A673 (cell line): ENCODE measurements around the gene TRERF1. TPM values are rescaled to one million over a fixed set of nuclear protein-coding genes. Genes with fewer than 3 reads are reported as not detected.

Source experiments
- BruUV-seq: library from RNA; stranded (reverse); fragments of 400-500 nt; replicated peaks from 2 replicates; lab custom pipeline; 2021; lab: Mats Ljungman, UMichigan
- CTCF ChIA-PET: fragments of 300-600 bp; sonication (Branson Sonifier 250); formaldehyde crosslinking; loops from one replicate; lab custom pipeline; 2022; ENCODE audit warnings: antibody characterized with exemption; lab: Charles Lee
- POLR2A ChIA-PET: fragments of 300-600 bp; sonication (Branson Sonifier 250); formaldehyde crosslinking; loops from one replicate; lab custom pipeline; 2022; ENCODE audit warnings: antibody characterized with exemption; ENCODE audit not compliant: low non-redundant PET; lab: Charles Lee
- DNase-seq: peaks from one replicate; pipeline ENCODE4 v3.0.0-alpha.2; 2015; ENCODE audit warnings: low spot score
- H3K27ac ChIP-seq: fragments of 200-600 bp; sonication (generic); 2 replicates; pipeline ENCODE4 v1.5.1; 2016; ENCODE audit warnings: mixed run types, low read depth, mild to moderate bottlenecking, mixed read lengths, antibody characterized with exemption, low read length; ENCODE audit not compliant: poor library complexity, severe bottlenecking
- H3K27me3 ChIP-seq: fragments of 200-600 bp; sonication (generic); replicated peaks from 2 replicates; pipeline ENCODE4 v1.6.1; 2017; ENCODE audit warnings: mixed run types, low read depth, mild to moderate bottlenecking, mixed read lengths, antibody characterized with exemption, low read length; ENCODE audit not compliant: insufficient read depth, poor library complexity
- H3K36me3 ChIP-seq: fragments of 200-600 bp; sonication (generic); 2 replicates; pipeline ENCODE4 v1.6.1; 2016; ENCODE audit warnings: mixed run types, mild to moderate bottlenecking, mixed read lengths, antibody characterized with exemption, low read length; ENCODE audit not compliant: insufficient read depth, poor library complexity, severe bottlenecking
- H3K4me1 ChIP-seq: fragments of 200-600 bp; sonication (generic); 2 replicates; pipeline ENCODE4 v1.6.1; 2017; ENCODE audit warnings: mixed run types, mild to moderate bottlenecking, mixed read lengths, antibody characterized with exemption, low read length; ENCODE audit not compliant: insufficient read depth, poor library complexity, severe bottlenecking
- H3K4me3 ChIP-seq: fragments of 200-600 bp; sonication (generic); 2 replicates; pipeline ENCODE4 v1.5.1; 2016; ENCODE audit warnings: low read depth, mixed run types, mild to moderate bottlenecking, mixed read lengths, low read length; ENCODE audit not compliant: poor library complexity, severe bottlenecking
- H3K9me3 ChIP-seq: fragments of 200-600 bp; sonication (generic); 2 replicates; pipeline ENCODE4 v1.6.1; 2016; ENCODE audit warnings: mixed run types, low read depth, mild to moderate bottlenecking, mixed read lengths, antibody characterized with exemption, low read length; ENCODE audit not compliant: poor library complexity, severe bottlenecking
- CTCF ChIP-seq: fragments of 300-800, 200-600 bp; sonication (generic); conservative IDR thresholded peaks from 2 replicates; pipeline ENCODE4 v1.5.1; 2017; ENCODE audit warnings: low read depth, mild to moderate bottlenecking, antibody characterized with exemption, low read length, moderate library complexity, mixed read lengths
- EZH2 ChIP-seq: fragments of 200-600 bp; sonication (generic); IDR thresholded peaks from 2 replicates; pipeline ENCODE4 v1.6.1; 2017; ENCODE audit warnings: borderline replicate concordance, low read depth, mild to moderate bottlenecking, mixed read lengths, antibody characterized with exemption, low read length; ENCODE audit not compliant: poor library complexity, severe bottlenecking
- intact Hi-C: fragments of 100-400 bp; cut with micrococcal nuclease; formaldehyde crosslinking; loops from one replicate; pipeline ENCODE4 v1.10.0; 2022; ENCODE audit not compliant: unreplicated experiment
- total RNA-seq: library from RNA; stranded (reverse); gene quantifications from 2 replicates; pipeline ENCODE4 v1.2.3, GENCODE V29; 2021

TRERF1 gene
- total RNA-seq, 1 experiment from 2014 or later = 9.5 TPM

GRCh38 chr6:42227173-42227850, 224.4 kb downstream of the TRERF1 start:
- DNase-seq = no peak
- BruUV-seq = no TSS peak
- no peak for TF ChIP-seq CTCF
- no peak for TF ChIP-seq EZH2
- intact Hi-C loops = no loop called here
- Histone ChIP-seq H3K9me3 (no peaks in the 10 kb centered on the region), H3K4me3 (no peak overlapping the region), H3K36me3 (no peaks in the 10 kb centered on the region), H3K27me3 (no peaks in the 10 kb centered on the region), H3K4me1 (no peaks in the 10 kb centered on the region), H3K27ac (no peak overlapping the region)
- ChIA-PET POLR2A (no interaction called here), CTCF (no interaction called here)

GRCh38 chr6:42226645-42227143, 225.0 kb downstream of the TRERF1 start:
- DNase-seq = no peak
- intact Hi-C loops = no loop called here
- no TSS peak for BruUV-seq
- H3K4me1 ChIP-seq = no peaks in the 10 kb centered on the region
- H3K27ac ChIP-seq = no peak overlapping the region
- no peaks in the 10 kb centered on the region for H3K27me3 ChIP-seq
- H3K36me3 ChIP-seq = no peaks in the 10 kb centered on the region
- H3K9me3 ChIP-seq = no peaks in the 10 kb centered on the region
- TF ChIP-seq EZH2 = no peak
- no peak for TF ChIP-seq CTCF
- no peak overlapping the region for H3K4me3 ChIP-seq
- CTCF ChIA-PET = no interaction called here
- POLR2A ChIA-PET = no interaction called here

GRCh38 chr6:42226161-42226611, 225.5 kb downstream of the TRERF1 start:
- Histone ChIP-seq H3K4me1 (no peaks in the 10 kb centered on the region), H3K27me3 (no peaks in the 10 kb centered on the region), H3K36me3 (no peaks in the 10 kb centered on the region), H3K27ac (no peak overlapping the region), H3K9me3 (no peaks in the 10 kb centered on the region), H3K4me3 (no peak overlapping the region)
- intact Hi-C loops = no loop called here
- CTCF ChIA-PET = no interaction called here
- BruUV-seq = no TSS peak
- POLR2A ChIA-PET = no interaction called here
- TF ChIP-seq EZH2 = no peak
- TF ChIP-seq CTCF = no peak
- DNase-seq = no peak
